Brain microvascular endothelial cell (primary cell): ENCODE measurements around the gene BCL2L15.
A peak's percentile ranks its signal among the peaks of the same experiment; 100 is the strongest.

Experiments
- DNase-seq: peaks from one replicate; pipeline ENCODE4 v3.0.0-alpha.2; 2020
- H3K27ac ChIP-seq: fragments of 250-450 bp; sonication (Bioruptor Pico); 2 replicates; pipeline ENCODE4 v1.5.1; 2020; ENCODE audit warnings: mild to moderate bottlenecking, moderate library complexity
- H3K27me3 ChIP-seq: fragments of 250-450 bp; sonication (Bioruptor Pico); replicated peaks from 2 replicates; pipeline ENCODE4 v1.5.1; 2020; ENCODE audit warnings: mild to moderate bottlenecking
- H3K36me3 ChIP-seq: fragments of 250-450 bp; sonication (Bioruptor Pico); replicated peaks from 2 replicates; pipeline ENCODE4 v1.5.1; 2020; ENCODE audit warnings: mild to moderate bottlenecking
- H3K4me3 ChIP-seq: 2 replicates; pipeline ENCODE4 v1.5.1; 2011; ENCODE audit warnings: low read depth, mild to moderate bottlenecking, control low read depth, low read length, moderate library complexity
- in situ Hi-C: cut with HindIII; loops from 2 replicates; pipeline ENCODE4 v1.10.0; 2017; ENCODE audit warnings: low sequenced_read_pairs, low pct_ligation_motif_present
- TF ChIP-seq, protein P1 (sequence below): IDR thresholded peaks from 2 replicates; pipeline ENCODE4 v1.5.1; 2011; ENCODE audit warnings: low read depth, mild to moderate bottlenecking, moderate library complexity, low read length, control low read depth, inconsistent platforms; ENCODE audit errors: missing control alignments

Gene BCL2L15

DNA sequence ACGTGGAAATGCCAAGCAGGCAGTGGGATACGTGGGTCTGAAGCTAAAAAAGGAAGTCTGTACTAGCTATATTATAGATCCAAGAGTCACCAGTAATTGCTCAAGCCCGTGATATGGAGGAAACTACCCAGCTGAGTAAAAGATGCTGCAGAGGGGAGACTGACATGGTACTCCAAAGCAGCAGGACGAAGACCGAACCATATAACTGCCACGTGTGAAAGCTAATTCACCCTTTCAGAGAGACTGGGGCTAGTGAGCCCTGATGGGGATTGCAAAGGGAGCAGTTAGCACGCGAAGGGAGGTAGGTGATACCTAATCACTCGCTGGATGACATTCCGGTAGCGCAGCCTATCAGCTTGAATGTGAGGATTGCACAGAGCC, 16.9 kb upstream of the BCL2L15 start:
- Histone ChIP-seq H3K27ac (peak overlapping the region; percentile 78), H3K36me3 (peaks cover 9% of the 10 kb centered on the region), H3K4me3 (peak overlapping the region; percentile 95), H3K27me3 (no peaks in the 10 kb centered on the region)
- TF ChIP-seq, protein P1, sequence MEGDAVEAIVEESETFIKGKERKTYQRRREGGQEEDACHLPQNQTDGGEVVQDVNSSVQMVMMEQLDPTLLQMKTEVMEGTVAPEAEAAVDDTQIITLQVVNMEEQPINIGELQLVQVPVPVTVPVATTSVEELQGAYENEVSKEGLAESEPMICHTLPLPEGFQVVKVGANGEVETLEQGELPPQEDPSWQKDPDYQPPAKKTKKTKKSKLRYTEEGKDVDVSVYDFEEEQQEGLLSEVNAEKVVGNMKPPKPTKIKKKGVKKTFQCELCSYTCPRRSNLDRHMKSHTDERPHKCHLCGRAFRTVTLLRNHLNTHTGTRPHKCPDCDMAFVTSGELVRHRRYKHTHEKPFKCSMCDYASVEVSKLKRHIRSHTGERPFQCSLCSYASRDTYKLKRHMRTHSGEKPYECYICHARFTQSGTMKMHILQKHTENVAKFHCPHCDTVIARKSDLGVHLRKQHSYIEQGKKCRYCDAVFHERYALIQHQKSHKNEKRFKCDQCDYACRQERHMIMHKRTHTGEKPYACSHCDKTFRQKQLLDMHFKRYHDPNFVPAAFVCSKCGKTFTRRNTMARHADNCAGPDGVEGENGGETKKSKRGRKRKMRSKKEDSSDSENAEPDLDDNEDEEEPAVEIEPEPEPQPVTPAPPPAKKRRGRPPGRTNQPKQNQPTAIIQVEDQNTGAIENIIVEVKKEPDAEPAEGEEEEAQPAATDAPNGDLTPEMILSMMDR: no peak
- in situ Hi-C loops: no loop called here
- DNase-seq: no peak

DNA sequence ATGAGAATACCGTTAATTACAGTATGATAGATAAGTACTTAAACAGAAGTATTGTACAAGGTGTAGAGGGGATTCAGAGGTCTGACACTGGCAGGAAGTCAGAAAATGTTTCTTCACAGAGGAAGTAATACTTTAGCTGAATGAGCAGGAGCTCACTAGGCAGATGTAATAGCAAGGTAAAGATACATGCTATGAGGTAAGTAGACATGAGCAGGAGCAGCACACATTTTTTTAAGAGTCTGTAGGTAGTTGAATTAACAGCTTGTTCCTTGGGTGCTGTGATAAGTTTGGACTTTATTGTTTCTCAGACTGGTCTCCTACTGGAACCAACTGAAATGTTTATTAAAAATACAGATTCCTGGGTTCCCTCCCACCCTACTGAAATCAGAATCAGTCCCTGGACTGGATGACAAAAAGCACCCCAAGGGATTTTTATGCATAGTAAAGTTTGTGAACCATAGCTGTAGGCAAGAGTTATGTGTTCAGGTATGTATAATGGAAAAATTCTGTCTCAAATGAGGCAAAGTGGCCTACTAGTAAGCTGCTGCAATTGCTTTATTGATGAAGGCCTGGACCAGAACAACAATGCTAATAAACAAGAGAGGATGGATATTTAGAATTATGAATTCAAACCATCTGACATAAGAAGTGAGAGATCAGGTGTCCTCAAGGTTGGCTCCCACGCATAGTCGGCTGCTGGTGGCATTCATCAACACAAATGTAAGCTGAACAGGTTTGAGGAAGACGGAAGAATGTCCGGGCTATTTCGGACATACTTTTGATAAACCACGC, 16.3 kb upstream of the BCL2L15 start:
- Histone ChIP-seq H3K4me3 (peak overlapping the region; percentile 95), H3K27ac (peak overlapping the region; percentile 78), H3K27me3 (no peaks in the 10 kb centered on the region), H3K36me3 (peaks cover 10% of the 10 kb centered on the region)
- in situ Hi-C loops: no loop called here
- TF ChIP-seq, protein P1: no peak
- no peak for DNase-seq

DNA sequence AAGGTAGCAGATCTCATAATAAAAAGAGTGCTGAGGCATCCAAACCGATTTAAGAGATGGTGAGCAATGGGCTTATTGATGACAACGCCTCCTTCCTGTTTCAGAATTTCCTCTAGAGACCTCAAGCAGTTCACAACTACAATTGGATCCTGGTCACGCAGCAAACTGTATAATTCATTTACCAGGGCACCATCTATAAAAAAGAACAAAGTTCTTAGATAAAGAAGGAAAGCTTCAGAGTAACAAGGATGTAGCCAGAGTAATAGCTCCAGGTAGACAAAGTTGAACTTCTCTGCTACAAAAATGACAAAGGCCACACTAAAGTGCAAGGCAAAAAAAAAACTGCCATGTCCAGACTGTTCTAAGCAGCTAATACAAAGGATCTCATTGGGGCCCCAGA, 13.8 kb upstream of the BCL2L15 start:
- Histone ChIP-seq H3K36me3 (peaks cover 21% of the 10 kb centered on the region), H3K27me3 (no peaks in the 10 kb centered on the region), H3K4me3 (no peak overlapping the region), H3K27ac (no peak overlapping the region)
- TF ChIP-seq, protein P1: no peak
- in situ Hi-C loops: no loop called here
- no peak for DNase-seq

DNA sequence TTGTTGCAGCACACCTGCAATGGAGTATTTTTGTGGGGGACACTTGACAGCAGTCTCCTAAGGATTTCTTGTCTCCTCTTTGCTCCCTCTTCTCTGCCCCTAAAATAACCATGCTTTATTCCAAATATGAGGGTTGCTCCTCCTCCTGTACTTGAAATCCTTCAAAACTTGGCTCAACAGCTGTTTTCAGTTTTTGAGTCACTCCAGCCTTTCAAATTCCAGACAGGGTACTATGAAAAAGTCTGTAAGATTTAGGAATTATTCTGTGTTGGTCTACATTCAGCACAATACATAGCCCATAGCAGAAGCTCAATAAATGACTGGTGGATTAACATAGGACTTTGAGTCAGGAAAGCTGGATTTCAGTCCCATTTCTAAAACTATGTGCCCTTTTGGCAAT, 11.7 kb upstream of the BCL2L15 start:
- in situ Hi-C loops: no loop called here
- Histone ChIP-seq H3K27me3 (no peaks in the 10 kb centered on the region), H3K4me3 (no peak overlapping the region), H3K27ac (no peak overlapping the region), H3K36me3 (peaks cover 37% of the 10 kb centered on the region)
- TF ChIP-seq, protein P1: no peak
- DNase-seq: no peak

DNA sequence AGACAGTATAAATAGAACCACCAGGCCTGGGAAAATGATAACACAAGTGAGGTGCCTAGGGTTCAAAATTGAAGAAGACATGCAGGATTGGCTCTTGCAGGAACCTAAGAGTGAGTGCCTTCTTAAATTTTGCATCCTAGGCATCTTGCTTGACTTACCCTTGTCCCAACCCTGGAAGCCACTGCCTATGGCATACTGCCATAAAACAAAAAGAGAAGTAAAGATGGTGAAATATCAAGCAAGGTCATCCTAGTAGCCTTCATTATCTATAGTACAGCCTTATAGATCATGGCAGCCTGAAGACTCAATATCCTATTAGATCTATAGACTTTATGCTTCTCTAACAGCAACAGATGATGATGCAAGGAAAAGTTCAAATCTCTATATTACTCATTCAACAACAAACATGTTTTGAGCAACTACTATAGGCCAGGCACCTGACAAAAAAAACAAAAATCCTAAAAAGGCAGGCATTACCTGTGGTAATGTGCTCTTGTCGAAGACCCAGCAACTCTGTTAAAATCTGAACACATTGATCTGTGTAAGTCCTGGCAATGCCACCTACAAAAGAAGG, 10.9 kb upstream of the BCL2L15 start:
- no peak overlapping the region for H3K4me3 ChIP-seq
- H3K27me3 ChIP-seq: no peaks in the 10 kb centered on the region
- no peak overlapping the region for H3K27ac ChIP-seq
- peaks cover 37% of the 10 kb centered on the region for H3K36me3 ChIP-seq
- TF ChIP-seq, protein P1: no peak
- in situ Hi-C loops: no loop called here
- no peak for DNase-seq
